Mucosa of descending colon (tissue), 3 donors: ENCODE measurements around the gene RAPGEF5. TPM values are rescaled to one million over a fixed set of nuclear protein-coding genes. Genes with fewer than 3 reads are reported as not detected.

Experiments used
- ATAC-seq: fragments of 200-7000 bp; cut with Tn5 transposase; one replicate; pipeline ENCODE4 v1.9.1; 2020; ENCODE audit warnings: mild to moderate bottlenecking, moderate library complexity
- DNase-seq, 3 donors: peaks; one replicate each; pipeline ENCODE4 v3.0.0-alpha.2; 2020
- H3K36me3 ChIP-seq: fragments of 200-600 bp; one replicate; pipeline ENCODE4 v1.8.0; 2021; ENCODE audit warnings: low read depth, mild to moderate bottlenecking
- H3K4me1 ChIP-seq: fragments of 200-600 bp; one replicate; pipeline ENCODE4 v1.8.0; 2021; ENCODE audit warnings: low read depth, mild to moderate bottlenecking
- H3K4me3 ChIP-seq: fragments of 200-600 bp; one replicate; pipeline ENCODE4 v1.8.0; 2021; ENCODE audit warnings: mild to moderate bottlenecking
- H3K9me3 ChIP-seq: fragments of 200-600 bp; one replicate; pipeline ENCODE4 v1.8.0; 2021; ENCODE audit warnings: mild to moderate bottlenecking
- CTCF ChIP-seq: fragments of 200-600 bp; IDR thresholded peaks from one replicate; pipeline ENCODE4 v1.8.0; 2022; ENCODE audit warnings: antibody characterized with exemption, mild to moderate bottlenecking
- intact Hi-C, 2 donors: fragments of 100-400 bp; cut with DNase I in 1 of 2; cut with micrococcal nuclease in 1 of 2; formaldehyde crosslinking; loops; one replicate each; pipeline versions ENCODE4 v1.11.0 to v1.11.1; 2022; cut with DNase I, micrococcal nuclease
- total RNA-seq, 3 donors: library from RNA; stranded (reverse); fragmentation: NEBNext Ultra II Directional in 2 of 3; extraction: Animal tissue kit (Norgen Biotek cat#: 25700) in 2 of 3; gene quantifications; one replicate each; pipeline versions ENCODE4 v1.2.1 to v1.2.4, GENCODE V29; 2021 to 2023
- donor health status: DM: no; HTN: no; CAD: no; lungs with moderate emphysema.
- donor health status: DM: no; HTN: no; CAD: no.
- donor health status: DM: no; HTN: yes; CAD: no.

The RAPGEF5 gene
- total RNA-seq, 3 donors from 2014 or later, result 34.7 to 87.8 (median 59.5) TPM

- intact Hi-C loops, result no loop called here
- no peak overlapping the region for H3K4me3 ChIP-seq
- no peak for ATAC-seq
- TF ChIP-seq CTCF, result no peak
- H3K36me3 ChIP-seq, result no peaks in the 10 kb centered on the region
- no peaks in the 10 kb centered on the region for H3K4me1 ChIP-seq
- no peaks in the 10 kb centered on the region for H3K9me3 ChIP-seq
- no peak for DNase-seq
Measured at GRCh38 chr7:22307816-22308215, 49.1 kb downstream of the RAPGEF5 start.

- no peak overlapping the region for H3K4me3 ChIP-seq
- DNase-seq, result no peak
- H3K9me3 ChIP-seq, result no peaks in the 10 kb centered on the region
- no peaks in the 10 kb centered on the region for H3K36me3 ChIP-seq
- intact Hi-C loops, result no loop called here
- H3K4me1 ChIP-seq, result no peaks in the 10 kb centered on the region
- TF ChIP-seq CTCF, result no peak
- no peak for ATAC-seq
Measured at GRCh38 chr7:22305706-22306105, 51.2 kb downstream of the RAPGEF5 start.

GRCh38 chr7:22302951-22303423 is 54.0 kb downstream of the RAPGEF5 start:
- Histone ChIP-seq H3K4me1 (no peaks in the 10 kb centered on the region), H3K36me3 (no peaks in the 10 kb centered on the region), H3K4me3 (no peak overlapping the region), H3K9me3 (no peaks in the 10 kb centered on the region)
- DNase-seq (no peak), ATAC-seq (no peak)
- no peak for TF ChIP-seq CTCF
- intact Hi-C loops, result no loop called here

GRCh38 chr7:22302193-22302592 is 54.8 kb downstream of the RAPGEF5 start:
- intact Hi-C loops, result no loop called here
- no peak for TF ChIP-seq CTCF
- H3K9me3 ChIP-seq, result no peaks in the 10 kb centered on the region
- no peak for ATAC-seq
- no peaks in the 10 kb centered on the region for H3K36me3 ChIP-seq
- no peak overlapping the region for H3K4me3 ChIP-seq
- DNase-seq, result no peak
- no peaks in the 10 kb centered on the region for H3K4me1 ChIP-seq

GRCh38 chr7:22301790-22302189 is 55.2 kb downstream of the RAPGEF5 start:
- no peak overlapping the region for H3K4me3 ChIP-seq
- no peak for DNase-seq
- H3K36me3 ChIP-seq, result no peaks in the 10 kb centered on the region
- H3K4me1 ChIP-seq, result no peaks in the 10 kb centered on the region
- intact Hi-C loops, result no loop called here
- H3K9me3 ChIP-seq, result no peaks in the 10 kb centered on the region
- no peak for TF ChIP-seq CTCF
- ATAC-seq, result no peak

GRCh38 chr7:22300839-22301238 is 56.1 kb downstream of the RAPGEF5 start:
- no peak for TF ChIP-seq CTCF
- intact Hi-C loops, result no loop called here
- DNase-seq (no peak), ATAC-seq (no peak)
- Histone ChIP-seq H3K4me1 (no peaks in the 10 kb centered on the region), H3K4me3 (no peak overlapping the region), H3K9me3 (no peaks in the 10 kb centered on the region), H3K36me3 (no peaks in the 10 kb centered on the region)
